Astrocyte (in vitro differentiated cells and primary cell): ENCODE results near the gene SOHLH1.

Source experiments
- CTCF ChIP-seq: IDR thresholded peaks from 2 replicates; pipeline ENCODE4 v1.5.1; 2011; ENCODE audit warnings: low read depth, mild to moderate bottlenecking, inconsistent platforms, low read length, moderate library complexity; ENCODE audit not compliant: insufficient read depth
- EZH2 ChIP-seq: IDR thresholded peaks from 2 replicates; pipeline ENCODE4 v1.6.1; 2012; ENCODE audit warnings: mild to moderate bottlenecking, low read length, inconsistent platforms; ENCODE audit not compliant: insufficient read depth

DNA sequence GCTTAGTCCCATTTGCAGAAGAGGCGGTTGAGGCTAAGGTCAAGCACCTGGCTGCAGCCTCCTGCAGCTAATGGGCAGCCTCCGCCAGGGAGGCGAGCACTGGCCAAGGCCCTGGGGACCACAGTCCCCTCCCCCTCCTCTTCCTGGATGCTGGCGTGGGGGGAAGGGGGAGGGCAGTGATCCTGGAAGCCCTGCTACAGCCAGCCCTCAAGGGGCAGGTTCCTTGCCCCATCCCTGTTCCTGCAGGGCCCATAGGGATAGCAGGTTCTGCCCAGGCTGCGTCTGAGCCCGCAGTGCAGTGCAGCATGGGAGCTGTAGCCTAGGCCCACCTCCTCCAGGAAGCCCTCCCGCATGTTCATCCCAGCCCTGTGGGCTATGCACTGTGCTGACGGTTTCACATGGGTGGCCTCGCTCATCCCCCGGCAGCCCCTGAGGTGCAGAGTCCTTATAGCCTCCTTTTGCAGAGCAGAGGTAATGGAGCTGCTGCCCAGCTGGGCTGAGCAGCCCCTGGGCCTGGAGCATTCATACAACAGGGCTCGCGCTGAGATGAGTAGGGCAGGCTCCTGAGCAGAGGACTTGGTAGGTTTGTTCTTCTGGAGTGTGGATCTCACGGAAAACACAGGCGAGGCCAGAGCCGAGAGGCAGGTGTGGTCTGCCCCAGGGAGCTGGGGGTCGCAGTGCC lies 38.7 kb upstream of the SOHLH1 start:
- no peak for TF ChIP-seq CTCF
- TF ChIP-seq EZH2 = no peak
